Lower leg skin (tissue), 3 donors: ENCODE measurements around the gene PCDH9.

Source experiments
- CTCF ChIP-seq, 3 donors: fragments of 450-650 bp; IDR thresholded peaks; one replicate each; pipeline ENCODE4 v1.5.1; 2016; ENCODE audit warnings: antibody characterized with exemption in 3 of 3, mild to moderate bottlenecking in 3 of 3, moderate library complexity in 2 of 3
- POLR2A ChIP-seq, 2 donors: fragments of 450-650 bp; IDR thresholded peaks; one replicate each; pipeline ENCODE4 v1.6.1; 2016 to 2017; ENCODE audit warnings: antibody characterized with exemption in 2 of 2, mild to moderate bottlenecking in 1 of 2, moderate library complexity in 1 of 2

- no peak for TF ChIP-seq CTCF (IDR thresholded peaks at IDR 0.05)
- no peak for TF ChIP-seq POLR2A (IDR thresholded peaks at IDR 0.05)
Observed at GRCh38 chr13:66322936-66323335, 907.2 kb downstream of the PCDH9 start.
